KG1 (cell line): ENCODE measurements around the gene RBM44.
"Not testable (repeated sequence)": the region's sequence is repeated elsewhere in the genome, so short reads cannot be mapped to it uniquely, and the experiment has no call there.

ENCODE experiments used
- DNase-seq: peaks from one replicate; lab custom pipeline; 2025; lab: John Stamatoyannopoulos, UW

RBM44 gene

GRCh38 chr2:237798236-237799059 is at the start of gene RBM44:
Gene RBM44, plus strand, starts transcription at chr2:237798779. Its CDS starts 14,831 bp downstream, at chr2:237813610.
- DNase-seq = no peak

- no peak for DNase-seq
Measured at GRCh38 chr2:237749002-237749401, 49.6 kb upstream of the RBM44 start.

DNA sequence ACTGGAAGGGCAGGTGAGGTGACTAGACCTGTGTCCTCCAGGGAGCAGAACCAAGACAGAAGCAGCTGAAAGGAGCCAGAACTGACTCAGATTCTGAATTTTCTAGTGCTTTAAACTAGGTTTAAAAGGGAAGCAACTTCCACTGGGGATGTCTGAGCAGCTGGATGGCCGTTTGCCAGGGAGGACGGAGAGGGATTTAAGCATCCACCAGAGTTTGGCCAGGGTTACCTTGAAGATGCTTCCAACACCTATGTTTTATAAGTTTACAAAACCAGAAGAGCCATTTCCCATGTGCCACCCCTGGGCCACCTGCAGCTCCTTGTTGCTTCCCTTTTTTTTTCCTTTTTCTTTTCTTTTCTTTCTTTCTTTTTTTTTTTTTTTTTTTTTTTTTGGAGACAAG is 48.6 kb upstream of the RBM44 start:
- no peak for DNase-seq

DNA sequence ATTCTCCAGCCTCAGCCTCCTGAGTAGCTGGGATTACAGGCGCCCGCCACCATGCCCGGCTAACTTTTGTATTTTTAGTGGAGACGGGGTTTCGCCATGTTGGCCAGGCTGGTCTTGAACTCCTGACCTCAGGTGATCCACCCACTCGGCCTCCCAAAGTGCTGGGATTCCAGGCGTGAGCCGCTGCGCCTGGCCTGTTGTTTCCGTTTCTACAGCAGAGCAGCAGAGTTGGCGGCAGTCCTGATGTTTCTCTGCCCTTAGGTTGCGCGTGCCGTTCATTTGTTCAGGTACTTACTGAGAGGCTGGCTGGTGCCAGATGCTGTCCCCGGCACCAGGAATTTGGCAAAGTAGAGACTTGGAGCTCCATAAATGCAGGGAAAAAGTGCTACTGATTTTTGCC is 48.1 kb upstream of the RBM44 start:
- not testable (repeated sequence) for DNase-seq

DNA sequence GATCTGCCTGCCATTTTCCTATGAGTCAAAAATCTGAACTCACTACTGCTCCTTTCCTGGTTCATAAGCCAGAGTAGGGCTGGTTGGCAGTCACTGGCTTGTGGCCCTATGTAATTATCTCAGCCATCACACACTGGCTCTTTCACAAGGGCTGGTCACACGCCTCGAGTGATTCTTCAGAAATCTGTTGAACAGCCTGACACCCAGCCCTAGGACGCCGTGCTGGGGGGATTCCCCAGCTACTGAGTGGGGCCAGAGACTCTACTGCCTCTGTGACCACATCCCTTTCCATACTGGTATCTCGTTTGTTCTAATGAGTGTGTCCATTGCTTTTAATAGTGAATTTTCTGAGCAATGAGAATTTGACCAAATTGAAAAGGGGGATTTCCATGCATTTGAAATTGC is 45.8 kb upstream of the RBM44 start:
- no peak for DNase-seq

DNA sequence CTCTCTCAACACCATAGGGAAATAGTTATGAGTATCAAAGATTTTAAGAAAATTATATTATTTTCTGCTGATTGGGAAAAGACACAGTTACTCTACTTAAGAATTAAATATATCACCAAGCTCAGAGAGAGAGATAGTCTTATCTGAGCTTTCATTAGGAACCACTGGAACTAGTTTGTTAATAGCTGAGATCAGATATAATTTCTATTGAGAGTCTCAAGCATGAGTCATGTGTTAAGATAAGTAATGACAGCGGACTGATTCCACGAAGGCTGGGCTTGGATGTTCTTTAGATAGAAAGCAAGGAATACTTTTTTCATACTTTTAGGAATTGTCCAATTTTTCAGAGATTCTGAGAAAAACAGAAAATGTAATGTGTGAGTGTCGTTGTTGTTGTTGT is 44.4 kb upstream of the RBM44 start:
- DNase-seq = no peak

DNA sequence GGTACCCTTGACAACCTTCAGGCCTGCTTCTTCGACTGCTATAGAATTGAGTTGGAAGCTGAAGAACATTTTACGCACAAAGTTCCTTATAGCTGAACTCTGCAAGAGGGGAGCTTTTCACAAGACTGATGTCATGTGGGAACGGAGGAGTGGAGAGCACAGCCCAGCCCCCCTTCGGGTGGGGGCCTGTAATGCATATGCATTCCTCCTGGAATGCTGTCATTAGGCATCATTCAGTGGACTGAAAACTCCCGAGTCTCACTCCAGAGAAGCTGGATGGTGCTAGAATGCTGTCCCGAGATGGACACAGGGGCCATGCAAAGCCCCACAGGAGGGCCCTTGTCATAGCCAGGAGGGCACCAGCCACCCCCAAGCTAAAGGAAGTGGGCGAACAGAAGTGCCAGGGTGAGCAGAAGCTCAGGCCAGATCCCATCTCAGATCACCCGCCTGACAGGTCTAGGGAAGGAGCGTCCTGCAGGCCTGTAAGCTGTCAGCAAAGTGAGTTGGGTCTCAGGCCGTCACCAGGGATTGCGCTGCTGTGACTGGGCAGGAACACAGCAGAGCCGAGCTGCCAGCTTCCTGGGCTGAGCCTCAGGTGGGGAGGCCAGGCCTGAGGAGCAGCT is 43.8 kb upstream of the RBM44 start:
- no peak for DNase-seq

DNA sequence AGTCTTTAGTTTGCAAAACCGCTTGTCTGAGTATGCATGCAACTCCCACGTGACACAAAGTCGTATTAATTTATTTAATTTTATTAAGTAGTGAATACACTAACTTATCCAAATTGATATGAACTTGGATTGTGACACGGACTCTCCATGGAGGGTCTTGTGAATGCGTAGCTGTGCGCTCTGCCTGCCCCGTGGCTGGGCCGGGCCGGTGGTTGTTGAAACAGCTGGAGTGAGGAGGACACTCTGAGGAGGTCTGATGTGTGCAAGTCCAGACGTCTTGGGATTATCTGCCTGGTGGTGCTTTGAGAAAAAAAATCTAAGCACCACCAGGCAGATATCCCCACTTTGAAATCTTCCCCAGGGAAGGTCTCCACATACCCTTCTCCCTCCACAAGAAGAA is 41.0 kb upstream of the RBM44 start:
- no peak for DNase-seq

DNA sequence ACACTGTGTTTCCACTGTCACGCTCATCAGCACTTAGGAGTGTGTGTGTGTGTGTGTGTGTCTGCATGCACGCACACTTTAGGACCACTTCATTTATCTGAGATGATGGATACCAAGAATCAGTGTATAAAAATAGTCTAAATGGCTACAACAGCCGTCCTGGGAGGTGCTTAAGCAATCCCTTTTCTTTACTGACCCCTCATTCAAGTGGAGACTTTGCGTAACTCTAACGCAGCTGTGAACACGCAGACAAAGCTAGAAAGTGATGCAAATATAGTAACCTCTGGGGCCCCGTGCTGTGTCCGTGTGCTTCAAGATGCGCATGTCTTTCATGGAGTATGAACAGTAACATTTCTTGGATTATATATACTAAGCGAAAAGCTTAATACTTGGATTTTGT is 40.4 kb upstream of the RBM44 start:
- no peak for DNase-seq

DNA sequence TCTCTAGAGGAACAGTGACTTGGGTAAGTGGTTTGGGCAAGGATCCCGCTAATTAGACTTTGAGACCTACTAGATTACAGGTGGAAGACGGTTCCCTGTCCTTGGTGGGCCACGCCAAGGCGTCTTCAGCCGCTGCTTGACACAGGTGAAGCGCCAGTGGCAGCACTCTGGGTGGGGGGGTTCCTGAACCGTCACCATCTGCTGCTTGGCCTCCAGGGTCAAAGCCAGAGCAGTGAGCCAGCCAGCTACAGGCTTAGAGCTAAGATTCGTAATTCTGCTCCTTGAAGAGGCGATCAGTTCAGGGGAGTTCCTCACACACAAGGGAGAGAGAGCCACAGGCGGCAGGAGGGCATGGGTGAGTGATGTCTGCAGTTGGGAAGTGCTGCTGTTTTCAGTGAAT is 39.4 kb upstream of the RBM44 start:
- DNase-seq = no peak

- no peak for DNase-seq
Measured at GRCh38 chr2:237760506-237761502, 37.8 kb upstream of the RBM44 start.

DNA sequence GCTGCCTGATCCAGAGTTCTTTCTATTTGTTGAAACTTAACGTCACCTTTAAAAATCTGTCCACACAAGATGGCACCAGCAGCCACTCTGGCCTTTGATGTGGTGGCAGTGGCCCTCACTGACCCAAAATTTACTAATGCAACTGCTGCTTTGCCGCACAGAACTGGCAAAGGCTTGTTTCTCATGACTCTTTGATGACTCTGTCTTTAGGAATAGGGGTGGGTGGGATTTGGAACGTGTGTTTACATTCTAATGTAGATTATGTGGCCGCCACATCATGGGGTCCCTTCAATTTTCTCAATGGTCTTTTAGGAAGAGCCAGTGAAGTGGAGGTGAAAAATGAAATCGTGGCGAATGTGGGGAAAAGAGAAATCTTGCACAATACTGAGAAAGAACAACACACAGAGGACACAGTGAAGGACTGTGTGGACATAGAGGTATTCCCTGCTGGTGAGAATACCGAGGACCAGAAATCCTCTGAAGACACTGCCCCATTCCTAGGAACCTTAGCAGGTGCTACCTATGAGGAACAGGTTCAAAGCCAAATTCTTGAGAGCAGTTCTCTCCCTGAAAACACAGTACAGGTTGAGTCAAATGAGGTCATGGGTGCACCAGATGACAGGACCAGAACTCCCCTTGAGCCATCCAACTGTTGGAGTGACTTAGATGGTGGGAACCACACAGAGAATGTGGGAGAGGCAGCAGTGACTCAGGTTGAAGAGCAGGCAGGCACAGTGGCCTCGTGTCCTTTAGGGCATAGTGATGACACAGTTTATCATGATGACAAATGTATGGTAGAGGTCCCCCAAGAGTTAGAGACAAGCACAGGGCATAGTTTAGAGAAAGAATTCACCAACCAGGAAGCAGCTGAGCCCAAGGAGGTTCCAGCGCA is 36.0 kb upstream of the RBM44 start:
- not testable (repeated sequence) for DNase-seq

- DNase-seq = no peak
Measured at GRCh38 chr2:237763812-237764211, 34.8 kb upstream of the RBM44 start.

- DNase-seq = not testable (repeated sequence)
Measured at GRCh38 chr2:237765122-237765521, 33.5 kb upstream of the RBM44 start.

DNA sequence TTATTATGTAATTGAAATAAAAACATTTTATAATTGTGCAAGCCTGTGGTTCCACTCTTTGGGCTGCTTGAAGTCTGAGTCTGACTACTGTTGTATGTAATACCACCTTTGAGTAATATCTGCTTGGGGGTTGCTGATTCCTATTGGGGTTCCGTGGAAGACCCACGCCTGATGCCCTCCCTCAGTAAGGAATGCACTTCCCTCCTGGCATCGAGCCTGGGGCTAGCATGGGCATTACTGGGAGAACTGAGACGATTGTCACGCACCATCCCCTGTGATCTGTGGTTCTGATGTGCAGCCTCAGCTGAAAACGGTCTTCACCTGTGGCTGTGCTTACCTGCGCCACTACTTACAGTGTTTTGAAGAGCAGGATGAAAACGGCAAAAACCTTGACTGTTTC is 32.7 kb upstream of the RBM44 start:
- no peak for DNase-seq

DNA sequence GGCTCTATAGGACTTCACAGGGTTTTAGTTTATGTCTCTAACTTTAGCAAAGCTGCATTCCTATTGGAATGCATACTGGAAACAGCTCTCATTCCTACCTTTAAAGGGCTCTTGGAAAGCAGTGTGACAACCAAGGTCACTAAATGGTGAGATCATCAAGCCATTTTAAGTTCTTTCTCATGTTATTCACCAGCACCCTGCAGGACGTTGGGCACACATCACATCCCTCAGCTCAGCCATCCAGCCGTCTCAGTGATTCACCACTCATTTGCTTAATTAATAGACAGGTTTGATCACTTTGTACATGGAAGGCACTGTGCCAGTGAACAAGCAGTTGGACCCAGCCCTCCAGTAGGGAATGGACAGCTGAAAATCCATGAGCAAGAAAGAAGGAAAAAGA is 32.2 kb upstream of the RBM44 start:
- no peak for DNase-seq

GRCh38 chr2:237772513-237772912 is 26.1 kb upstream of the RBM44 start:
- no peak for DNase-seq

DNA sequence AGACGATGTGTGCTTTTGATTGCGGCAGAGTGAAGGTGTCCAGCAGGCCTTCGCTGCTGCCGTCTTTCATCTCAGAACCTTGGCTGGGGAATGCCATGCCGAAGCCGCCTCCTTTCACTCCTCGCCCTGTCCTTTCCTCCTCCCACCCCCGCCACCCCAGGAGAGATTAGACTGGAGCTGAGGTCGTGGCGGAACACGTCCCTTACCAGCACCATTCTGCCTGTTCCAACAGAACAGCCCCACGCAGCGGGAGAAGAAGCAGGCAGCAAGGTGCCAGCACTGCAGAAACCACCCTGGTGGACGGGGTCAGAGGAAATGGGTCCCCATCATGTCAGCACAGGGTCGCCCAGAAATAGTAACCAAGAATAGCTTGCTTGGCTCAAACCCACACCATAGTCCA is 24.8 kb upstream of the RBM44 start:
- DNase-seq = no peak

- peak; percentile 20 for DNase-seq
Measured at GRCh38 chr2:237774811-237775553, 23.6 kb upstream of the RBM44 start.

GRCh38 chr2:237779521-237779920 is 19.1 kb upstream of the RBM44 start:
- no peak for DNase-seq

- no peak for DNase-seq
Measured at GRCh38 chr2:237782181-237782580, 16.4 kb upstream of the RBM44 start.
